Bronchial epithelial cell (primary cell): ENCODE results near the gene KCNQ1OT1. TPM values are rescaled to one million over a fixed set of nuclear protein-coding genes. Genes with fewer than 3 reads are reported as not detected.

Source experiments
- DNase-seq: peaks from one replicate; pipeline ENCODE4 v3.0.0-alpha.2; 2010; ENCODE audit warnings: low read depth
- FAIRE-seq: peaks from 2 replicates; lab custom pipeline; 2011; peaks lifted over from hg19 to GRCh38; lab: Jason Lieb, UNC
- H3K27me3 ChIP-seq: 2 replicates; pipeline ENCODE4 v1.5.1; 2011; ENCODE audit warnings: low read length; ENCODE audit not compliant: control insufficient read depth, insufficient read depth
- H3K36me3 ChIP-seq: 2 replicates; pipeline ENCODE4 v1.5.1; 2011; ENCODE audit warnings: low read length; ENCODE audit not compliant: control insufficient read depth, insufficient read depth
- H3K4me3 ChIP-seq: 2 replicates; pipeline ENCODE4 v1.5.1; 2011; ENCODE audit warnings: mild to moderate bottlenecking, low read depth, low read length, control low read depth
- CTCF ChIP-seq: IDR thresholded peaks from 2 replicates; pipeline ENCODE4 v1.5.1; 2011; ENCODE audit warnings: mild to moderate bottlenecking, moderate library complexity, low read length, control low read depth, inconsistent platforms; ENCODE audit not compliant: insufficient read depth, severe bottlenecking
- total RNA-seq: library from RNA; depleted of rRNA; stranded (reverse); fragments of >200 nt; gene quantifications from 2 replicates; pipeline ENCODE4 v1.2.1, GENCODE V29; 2014

KCNQ1OT1 gene
- total RNA-seq, 1 donor from 2014 or later: 0.53 TPM

DNA sequence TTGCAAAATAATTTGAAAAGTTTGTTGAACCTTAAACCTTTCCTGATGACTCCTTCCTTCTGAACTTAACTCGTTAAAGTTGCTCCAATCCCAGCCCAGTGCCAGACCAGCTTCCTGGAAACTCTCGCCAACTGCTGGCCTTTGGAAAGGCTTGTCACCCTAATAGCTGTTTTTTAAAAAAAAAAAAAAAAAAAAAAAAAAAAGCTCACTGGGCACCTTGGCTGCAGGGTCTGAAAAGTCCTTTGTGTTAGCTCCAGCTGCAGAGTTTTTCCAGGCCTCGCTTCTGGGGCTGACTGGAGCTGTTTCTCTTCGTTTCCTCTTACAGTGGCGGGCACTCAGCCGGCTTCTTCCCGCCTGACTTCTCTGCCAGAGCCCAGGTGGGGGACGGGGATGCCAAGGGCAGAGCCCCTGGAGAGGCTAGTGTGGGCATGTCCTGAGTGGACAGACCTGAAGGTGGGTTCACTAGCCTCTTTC, 25.1 kb downstream of the KCNQ1OT1 start:
- no peak for FAIRE-seq
- Histone ChIP-seq H3K36me3 (no peaks in the 10 kb centered on the region), H3K27me3 (no peaks in the 10 kb centered on the region), H3K4me3 (no peak overlapping the region)
- TF ChIP-seq CTCF: no peak
- no peak for DNase-seq

GRCh38 chr11:2673871-2674471, 25.8 kb downstream of the KCNQ1OT1 start:
- H3K36me3 ChIP-seq: no peaks in the 10 kb centered on the region
- no peaks in the 10 kb centered on the region for H3K27me3 ChIP-seq
- no peak for TF ChIP-seq CTCF
- FAIRE-seq (no peak), DNase-seq (no peak)
- H3K4me3 ChIP-seq: no peak overlapping the region

- Histone ChIP-seq H3K36me3 (no peaks in the 10 kb centered on the region), H3K27me3 (no peaks in the 10 kb centered on the region), H3K4me3 (no peak overlapping the region)
- no peak for TF ChIP-seq CTCF
- FAIRE-seq (no peak), DNase-seq (no peak)
Measured at GRCh38 chr11:2673250-2673610, 26.6 kb downstream of the KCNQ1OT1 start.

DNA sequence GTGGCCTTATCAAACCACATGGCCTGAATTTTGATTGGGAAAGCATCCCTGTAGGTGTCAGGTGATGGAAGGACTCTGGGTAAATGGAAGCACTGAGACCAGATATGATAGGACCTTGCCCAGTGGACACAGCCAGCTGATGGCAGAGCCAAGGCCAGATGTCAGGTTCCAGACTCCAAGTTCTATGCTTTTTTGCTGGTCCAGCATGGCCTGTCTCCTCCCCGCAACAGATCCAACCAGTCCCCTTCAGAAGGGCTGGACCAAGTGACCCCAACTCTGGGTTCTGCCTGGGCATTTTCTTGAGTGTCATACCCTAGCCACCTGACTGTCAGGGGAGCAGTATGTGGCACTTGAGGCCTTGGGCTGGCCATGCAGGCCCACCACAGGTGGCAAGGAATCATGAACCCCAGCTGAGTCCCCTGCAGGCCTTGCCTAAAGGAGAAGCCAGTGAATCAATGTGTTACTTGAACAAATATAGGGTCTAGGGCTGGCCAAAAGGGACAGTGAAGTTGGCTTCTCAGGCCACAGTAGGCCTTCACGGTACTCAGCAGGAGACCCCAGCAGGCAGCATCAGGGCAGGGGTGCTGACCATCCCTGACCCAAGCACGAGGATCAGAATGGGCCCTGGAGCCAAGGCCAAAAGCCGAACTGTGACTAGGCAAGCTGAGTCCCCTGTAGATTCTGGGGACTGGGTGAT, 27.1 kb downstream of the KCNQ1OT1 start:
- no peak for TF ChIP-seq CTCF
- Histone ChIP-seq H3K27me3 (no peaks in the 10 kb centered on the region), H3K36me3 (no peaks in the 10 kb centered on the region), H3K4me3 (no peak overlapping the region)
- FAIRE-seq (no peak), DNase-seq (no peak)

GRCh38 chr11:2671748-2672147, 28.0 kb downstream of the KCNQ1OT1 start:
- DNase-seq: no peak
- H3K36me3 ChIP-seq: no peaks in the 10 kb centered on the region
- no peak overlapping the region for H3K4me3 ChIP-seq
- no peak for FAIRE-seq
- no peaks in the 10 kb centered on the region for H3K27me3 ChIP-seq
- TF ChIP-seq CTCF: no peak

DNA sequence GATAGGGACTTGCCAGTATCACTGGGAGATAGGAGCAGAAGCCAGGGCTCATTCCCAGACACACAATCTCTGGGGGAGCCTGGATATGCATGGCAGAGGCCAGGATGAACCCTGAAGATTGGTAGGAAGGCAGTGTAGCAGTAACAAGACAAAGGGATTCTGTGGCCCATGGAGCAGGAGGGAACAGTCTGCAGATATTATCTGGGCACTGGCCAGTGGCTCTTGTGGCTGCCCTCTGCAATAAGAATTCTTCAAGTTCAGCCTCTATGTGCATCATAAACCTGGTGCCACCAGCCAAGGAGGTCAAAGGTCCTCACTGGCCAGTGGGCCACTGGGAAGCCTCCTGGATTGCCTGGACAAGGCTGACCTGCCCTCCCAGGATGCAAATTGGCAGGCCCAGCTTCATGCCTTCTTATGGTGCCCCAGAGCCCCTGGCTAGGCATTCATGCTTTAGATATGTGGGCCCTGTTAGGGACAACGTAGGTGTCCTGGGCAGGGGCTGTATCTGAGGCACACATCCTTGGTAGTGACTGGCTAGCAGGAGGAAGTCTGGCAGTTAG, 29.2 kb downstream of the KCNQ1OT1 start:
- DNase-seq (no peak), FAIRE-seq (no peak)
- H3K27me3 ChIP-seq: no peaks in the 10 kb centered on the region
- TF ChIP-seq CTCF: no peak
- no peak overlapping the region for H3K4me3 ChIP-seq
- no peaks in the 10 kb centered on the region for H3K36me3 ChIP-seq
